ENCODE measurements around the gene PIGK.
A peak's percentile ranks its signal among the peaks of the same experiment; 100 is the strongest.
"Not testable (repeated sequence)": the region's sequence is repeated elsewhere in the genome, so short reads cannot be mapped to it uniquely, and the experiment has no call there.

Gene PIGK

DNA sequence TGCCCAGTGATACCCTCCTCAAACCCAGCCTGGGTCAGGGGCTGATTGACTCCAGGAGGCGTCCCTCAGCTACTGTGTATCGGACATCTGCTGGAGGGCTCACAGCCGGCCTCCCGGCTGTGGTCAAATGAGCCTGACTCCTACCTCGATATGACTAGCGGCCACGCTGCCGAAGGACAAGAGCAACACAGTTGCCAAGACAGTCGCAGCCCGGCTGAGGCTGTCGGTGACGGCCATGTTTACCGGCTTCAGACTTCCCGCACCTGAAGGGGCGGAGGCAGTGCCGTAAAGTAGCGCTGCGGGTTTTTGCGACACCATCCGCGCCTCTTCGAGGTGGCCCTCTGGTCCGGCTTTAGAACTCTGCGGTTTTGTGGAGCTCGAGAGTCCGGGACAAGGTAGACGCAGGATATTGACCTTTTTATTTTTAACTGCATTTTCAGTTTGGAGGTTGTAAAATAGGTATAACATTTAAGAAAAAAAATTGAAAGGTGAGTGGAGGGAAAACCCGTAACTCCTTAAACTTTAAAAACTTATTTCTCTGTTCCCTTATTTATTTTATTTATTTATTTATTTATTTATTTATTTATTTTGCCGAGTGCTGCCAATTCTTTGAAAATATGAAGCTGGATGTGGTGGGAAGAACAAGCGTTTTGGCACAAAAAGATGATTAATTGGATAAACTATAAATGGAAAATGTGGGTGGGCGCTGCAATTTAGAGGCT lies at the start of gene PIGK:
PIGK (minus strand) TSS at position 265 of the 722 bp plus-strand sequence; CDS start at position 237, 28 bp downstream.
- DNase-seq = peak; percentile 86

DNA sequence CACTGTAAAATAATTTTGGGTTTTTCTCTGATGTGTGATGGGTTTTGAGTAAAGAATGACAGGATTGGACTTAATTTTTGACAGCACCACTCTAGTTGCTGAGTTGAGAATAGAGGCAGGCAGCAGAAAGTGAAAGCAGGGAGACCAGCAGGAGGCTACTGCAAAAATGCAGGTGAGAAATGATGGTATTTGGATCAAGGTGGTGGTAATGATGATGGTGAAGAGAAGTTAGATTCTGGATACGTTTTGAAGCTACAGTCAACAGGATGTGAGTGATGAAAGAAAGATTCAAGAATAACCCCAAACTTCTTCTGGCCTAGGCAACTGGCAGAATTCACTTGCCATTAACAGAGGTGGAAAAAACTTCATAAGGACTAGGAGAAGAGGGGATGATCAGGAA lies 47.8 kb upstream of the PIGK start:
- no peak for DNase-seq

DNA sequence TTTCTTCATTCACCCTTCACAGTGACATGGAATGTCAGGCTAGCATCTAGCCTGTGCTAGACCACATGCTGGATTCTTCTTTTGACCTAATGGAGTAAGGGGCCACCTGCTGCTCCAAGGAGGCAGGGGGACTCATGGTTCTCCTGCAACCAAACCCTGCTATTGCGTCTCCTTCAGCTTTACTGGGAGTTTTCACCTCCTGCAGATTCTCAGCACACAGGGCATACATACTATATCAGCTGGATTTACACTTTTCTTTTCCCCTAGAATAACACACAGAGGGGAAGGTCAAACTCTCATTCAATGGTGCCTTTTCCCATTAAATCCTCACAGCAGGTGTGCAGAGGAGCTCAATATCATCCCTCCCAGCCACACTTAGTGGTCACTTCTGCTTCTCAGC lies 46.0 kb upstream of the PIGK start:
- DNase-seq = no peak

DNA sequence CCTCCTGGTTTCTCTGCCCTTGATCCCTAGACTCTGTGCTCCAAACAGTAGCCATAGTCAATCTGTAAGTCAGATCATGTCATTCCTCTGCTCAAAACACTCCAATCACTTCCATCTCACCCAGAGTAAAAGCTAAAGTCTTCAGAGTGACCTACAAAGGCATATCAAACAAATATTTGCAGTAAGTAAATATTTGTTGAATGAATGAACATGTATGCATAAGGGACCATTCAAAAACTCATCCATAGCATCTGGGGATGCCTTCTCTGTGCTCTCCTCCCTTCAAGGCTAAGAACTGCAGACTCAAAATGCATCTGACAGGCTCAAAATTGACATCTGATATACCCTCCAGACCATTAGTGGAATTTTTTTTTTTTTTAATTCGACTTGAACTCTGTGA lies 44.5 kb upstream of the PIGK start:
- no peak for DNase-seq

DNA sequence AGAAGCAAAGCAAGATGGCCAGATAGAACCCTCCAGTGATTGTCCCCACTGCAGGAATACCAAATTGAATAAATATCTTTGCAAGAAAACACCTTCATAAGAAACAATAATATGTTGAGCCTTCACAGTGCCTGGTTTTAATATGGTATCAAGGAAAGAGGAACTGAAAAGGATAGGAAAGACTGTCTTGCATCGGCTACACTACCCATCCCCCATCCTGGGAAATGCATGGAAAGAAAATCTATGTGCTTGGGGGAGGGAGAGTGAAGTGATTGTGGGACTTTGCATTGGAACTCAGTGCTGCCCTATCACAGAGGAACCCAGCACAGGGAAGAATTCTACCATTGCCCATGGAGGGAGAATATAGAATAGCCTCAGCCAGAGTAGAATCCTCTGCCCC lies 34.0 kb upstream of the PIGK start:
- no peak for DNase-seq

- DNase-seq = no peak
These were observed 30.9 kb upstream of the PIGK start for GRCh38 chr1:77250126-77250525.

GRCh38 chr1:77245830-77246229 lies 26.6 kb upstream of the PIGK start:
- DNase-seq = no peak

DNA sequence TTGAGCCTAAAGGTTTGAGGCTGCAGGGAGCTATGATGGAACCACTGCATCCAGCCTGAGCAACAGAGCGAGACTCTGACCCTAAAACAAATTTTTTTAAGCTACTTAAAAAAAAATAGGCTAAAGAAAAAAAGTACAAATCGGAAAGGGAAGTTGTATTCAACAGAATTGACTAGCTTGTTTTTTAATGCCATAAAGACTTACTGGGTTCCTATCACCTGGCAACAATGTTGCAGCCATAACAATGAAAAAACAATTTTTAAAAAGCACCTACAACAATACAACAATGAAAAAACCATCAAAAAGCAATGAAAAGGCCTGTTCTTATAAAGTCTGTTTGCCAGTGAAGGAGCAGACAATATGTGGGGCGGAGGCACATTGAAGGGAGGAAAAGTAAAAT lies 20.1 kb upstream of the PIGK start:
- DNase-seq = no peak

DNA sequence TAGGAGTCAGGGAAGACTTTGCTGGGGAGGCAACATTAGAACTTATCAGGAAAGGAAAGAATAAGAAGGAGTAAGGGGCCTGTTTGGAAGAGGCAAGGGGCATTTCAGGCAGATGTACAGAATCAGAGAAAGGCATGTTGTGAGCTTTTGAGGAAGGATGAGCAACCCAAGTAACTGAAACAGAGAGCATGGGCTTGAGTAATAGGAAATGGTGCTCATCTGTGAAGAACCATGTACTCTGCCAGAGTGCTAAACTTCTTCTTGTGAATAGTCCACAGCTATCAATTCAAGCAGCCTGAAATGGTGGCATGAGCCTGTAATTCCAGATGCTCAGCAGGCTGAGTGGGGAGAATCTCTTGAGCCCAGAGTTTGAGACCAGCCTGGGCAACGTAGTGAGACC lies 19.2 kb upstream of the PIGK start:
- DNase-seq = no peak

GRCh38 chr1:77234943-77235342 lies 15.7 kb upstream of the PIGK start:
- DNase-seq = no peak

- DNase-seq = no peak
These were observed 14.9 kb upstream of the PIGK start for GRCh38 chr1:77234096-77234495.

DNA sequence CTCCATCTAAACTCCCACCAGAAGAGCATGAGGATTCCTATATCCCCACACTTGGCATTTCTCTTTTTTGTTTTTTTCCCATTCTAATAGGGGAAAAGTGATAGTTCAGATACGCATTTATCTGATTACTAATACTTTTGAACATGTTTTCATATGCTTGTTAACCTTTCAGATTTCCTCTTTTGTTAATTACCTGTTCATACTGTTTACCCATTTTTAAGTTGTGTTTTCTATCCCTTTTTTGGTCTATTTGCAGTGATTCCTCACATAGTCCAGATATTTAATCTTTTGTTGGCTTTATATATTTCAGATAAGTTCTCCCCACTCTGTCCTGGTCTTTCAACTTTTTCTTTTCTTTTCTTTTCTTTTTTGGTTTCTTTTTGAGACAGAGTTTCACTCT lies 13.6 kb upstream of the PIGK start:
- DNase-seq = no peak

- no peak for DNase-seq
These were observed 10.8 kb upstream of the PIGK start for GRCh38 chr1:77230051-77230450.

- DNase-seq = no peak
These were observed 9.6 kb upstream of the PIGK start for GRCh38 chr1:77228836-77229235.

DNA sequence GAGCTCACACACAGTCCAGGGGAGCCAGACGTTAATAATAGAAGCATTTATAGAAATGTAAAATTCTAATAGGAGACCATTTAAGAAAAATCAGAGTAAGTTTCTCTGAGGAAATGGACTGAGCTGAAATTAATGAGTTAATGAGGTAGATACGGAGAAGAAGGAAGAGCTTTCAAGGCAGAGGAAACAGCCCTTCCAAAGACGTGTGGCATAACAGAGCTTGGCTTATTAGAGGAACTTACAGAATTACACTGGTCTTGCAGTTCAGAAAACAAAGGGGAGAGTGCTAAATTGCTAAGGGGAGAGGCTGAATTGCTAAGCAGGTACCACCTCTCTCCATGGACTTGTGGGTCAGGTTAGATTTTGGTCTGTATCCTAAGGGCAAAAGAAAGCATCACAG lies 8.2 kb upstream of the PIGK start:
- no peak for DNase-seq

DNA sequence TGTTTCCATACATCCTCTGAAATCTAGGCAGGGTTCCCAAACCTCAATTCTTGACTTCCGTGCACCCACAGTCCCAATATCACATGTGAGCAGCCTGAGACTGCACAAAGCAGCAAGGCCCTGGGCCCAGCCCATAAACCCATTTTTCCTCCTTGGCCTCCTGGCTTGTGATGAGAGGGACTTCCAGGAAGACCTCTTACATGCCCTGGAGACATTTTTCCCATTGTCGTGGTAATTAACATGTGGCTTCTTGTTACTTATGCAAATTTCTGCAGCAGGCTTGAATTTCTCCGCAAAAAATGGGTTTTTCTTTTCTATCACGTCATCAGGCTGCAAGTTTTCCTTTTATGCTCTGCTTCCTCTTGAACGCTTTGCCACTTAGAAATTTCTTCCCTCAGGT lies 3.3 kb upstream of the PIGK start:
- DNase-seq = no peak

GRCh38 chr1:77220687-77221463 lies 1.6 kb upstream of the PIGK start:
- no peak for DNase-seq

DNA sequence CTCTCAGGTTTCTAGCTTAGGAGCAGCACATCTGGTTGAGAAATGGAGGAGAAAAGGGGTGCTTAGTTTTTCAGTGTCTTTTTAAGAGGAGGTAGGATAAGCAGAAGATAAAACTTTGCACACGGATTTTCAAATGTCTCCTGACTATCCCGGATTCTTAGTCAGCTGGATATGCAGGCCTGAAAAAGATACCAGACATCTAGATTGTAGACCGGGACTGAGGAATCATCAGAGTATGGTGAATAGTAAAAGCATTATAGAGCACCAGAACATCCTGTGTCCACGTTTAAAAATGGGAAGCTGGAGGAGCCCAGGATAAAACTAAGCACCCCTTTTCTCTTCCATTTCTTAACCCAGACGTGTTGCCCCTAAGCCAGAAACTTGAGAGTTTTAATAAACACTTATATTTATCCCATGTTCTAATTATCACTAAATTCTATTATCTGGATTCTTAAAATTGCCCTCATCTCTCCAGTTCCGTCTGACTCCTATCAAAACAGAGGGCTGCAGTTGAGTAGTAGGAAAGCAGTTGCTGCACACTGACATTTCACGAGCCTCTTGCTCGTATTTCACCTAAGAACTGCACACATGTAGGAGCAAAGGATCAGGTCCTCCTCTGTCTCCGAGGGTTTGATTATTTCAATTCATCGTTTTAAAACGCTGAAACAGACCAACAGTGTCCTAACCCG lies 609 bp downstream of the PIGK start:
- peak; percentile 49 for DNase-seq

- not testable (repeated sequence) for DNase-seq
These were observed 15.2 kb downstream of the PIGK start for GRCh38 chr1:77204043-77204442.

- no peak for DNase-seq
These were observed 16.5 kb downstream of the PIGK start for GRCh38 chr1:77202751-77203150.

DNA sequence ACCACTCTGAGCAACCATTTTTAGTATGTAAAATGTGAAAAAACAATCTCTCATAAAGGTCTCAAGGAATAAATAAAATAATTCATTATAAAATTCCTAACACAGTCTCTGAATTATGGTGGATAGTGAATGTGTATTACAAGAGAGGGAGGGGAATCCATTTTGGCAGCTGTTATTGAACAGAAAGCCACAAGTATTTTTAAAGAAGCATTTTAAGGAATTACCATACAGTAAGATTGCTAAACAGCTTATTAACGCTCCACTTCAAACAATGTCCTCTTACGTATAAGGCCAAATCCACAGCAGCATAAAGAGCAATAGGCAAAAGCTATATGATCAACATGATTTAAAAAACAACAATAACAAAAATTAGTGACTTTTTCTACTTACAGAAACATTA lies 18.4 kb downstream of the PIGK start:
- DNase-seq = no peak

GRCh38 chr1:77200293-77200692 lies 18.9 kb downstream of the PIGK start:
- no peak for DNase-seq

- no peak for DNase-seq
These were observed 21.9 kb downstream of the PIGK start for GRCh38 chr1:77197351-77197750.

DNA sequence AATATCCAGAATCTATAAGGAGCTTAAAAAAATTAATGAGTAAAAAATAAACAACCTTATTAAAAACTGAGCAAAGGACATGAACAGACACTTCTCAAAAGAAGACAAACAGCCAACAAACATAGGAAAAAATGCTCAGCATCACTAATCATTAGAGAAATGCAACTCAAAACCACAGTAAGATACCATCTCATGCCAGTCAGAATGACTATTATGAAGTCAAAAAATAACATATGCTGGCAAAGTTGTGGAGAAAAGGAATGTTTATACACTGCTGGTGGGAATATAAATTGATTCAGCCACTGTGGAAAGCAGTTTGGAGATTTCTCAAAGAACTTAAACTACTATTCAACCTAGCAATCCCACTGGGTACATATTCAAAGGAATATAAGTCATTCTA lies 25.3 kb downstream of the PIGK start:
- DNase-seq = no peak

Data from NCI-H1105 treated with DMSO at 0.1 percent for 48 hours (cell line).